GM19438 (cell line): ENCODE data around the gene CRTC1.

Experiments
- ATAC-seq: cut with Tn5 transposase; IDR thresholded peaks from one replicate; pipeline ENCODE4 v1.9.1; 2021; ENCODE audit warnings: low read depth; ENCODE audit not compliant: unreplicated experiment

CRTC1 gene

DNA sequence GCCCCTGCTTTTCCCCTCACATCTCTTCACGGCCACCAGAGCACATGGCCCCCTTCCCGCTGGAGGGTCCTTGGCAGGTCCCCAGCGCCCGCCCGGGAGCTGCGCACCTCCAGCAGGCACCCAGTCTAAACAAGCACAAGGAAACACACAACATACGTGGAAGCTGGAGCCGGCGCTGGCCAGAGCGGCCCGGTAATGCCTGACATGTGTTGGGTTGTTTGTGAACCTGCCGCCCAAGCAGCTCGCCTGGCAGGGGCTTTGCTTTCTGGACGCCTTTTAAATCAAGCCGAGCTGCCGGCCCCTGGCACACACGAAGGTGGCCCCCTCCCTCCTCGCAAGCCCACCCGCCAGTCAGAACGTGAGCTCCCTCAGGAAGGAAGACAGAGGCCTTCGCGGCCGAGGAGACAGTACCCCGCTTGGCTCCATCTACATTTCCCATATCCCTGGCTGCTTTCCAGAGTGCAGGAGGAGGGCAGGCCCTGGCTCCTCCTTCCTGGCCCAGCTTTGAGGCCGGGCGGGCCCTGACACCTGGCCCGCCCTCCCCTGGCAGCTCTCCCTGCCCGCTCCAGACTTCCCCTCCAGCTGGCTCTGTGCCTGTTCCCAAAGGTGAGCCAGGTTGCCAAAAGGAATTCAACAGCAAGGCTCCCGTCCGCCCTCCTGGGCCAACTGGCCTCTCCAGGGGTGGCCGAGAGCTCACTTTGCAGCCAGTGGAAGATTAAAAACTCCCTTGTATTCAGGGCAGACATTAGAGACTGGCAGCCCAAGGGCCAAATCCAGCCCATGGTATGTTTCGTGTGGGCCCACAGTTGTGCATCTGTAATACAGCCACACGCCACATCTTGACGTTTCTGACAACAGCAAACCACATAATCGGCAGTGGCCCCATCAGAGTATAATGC, 78.9 kb downstream of the CRTC1 start:
- no peak for ATAC-seq

DNA sequence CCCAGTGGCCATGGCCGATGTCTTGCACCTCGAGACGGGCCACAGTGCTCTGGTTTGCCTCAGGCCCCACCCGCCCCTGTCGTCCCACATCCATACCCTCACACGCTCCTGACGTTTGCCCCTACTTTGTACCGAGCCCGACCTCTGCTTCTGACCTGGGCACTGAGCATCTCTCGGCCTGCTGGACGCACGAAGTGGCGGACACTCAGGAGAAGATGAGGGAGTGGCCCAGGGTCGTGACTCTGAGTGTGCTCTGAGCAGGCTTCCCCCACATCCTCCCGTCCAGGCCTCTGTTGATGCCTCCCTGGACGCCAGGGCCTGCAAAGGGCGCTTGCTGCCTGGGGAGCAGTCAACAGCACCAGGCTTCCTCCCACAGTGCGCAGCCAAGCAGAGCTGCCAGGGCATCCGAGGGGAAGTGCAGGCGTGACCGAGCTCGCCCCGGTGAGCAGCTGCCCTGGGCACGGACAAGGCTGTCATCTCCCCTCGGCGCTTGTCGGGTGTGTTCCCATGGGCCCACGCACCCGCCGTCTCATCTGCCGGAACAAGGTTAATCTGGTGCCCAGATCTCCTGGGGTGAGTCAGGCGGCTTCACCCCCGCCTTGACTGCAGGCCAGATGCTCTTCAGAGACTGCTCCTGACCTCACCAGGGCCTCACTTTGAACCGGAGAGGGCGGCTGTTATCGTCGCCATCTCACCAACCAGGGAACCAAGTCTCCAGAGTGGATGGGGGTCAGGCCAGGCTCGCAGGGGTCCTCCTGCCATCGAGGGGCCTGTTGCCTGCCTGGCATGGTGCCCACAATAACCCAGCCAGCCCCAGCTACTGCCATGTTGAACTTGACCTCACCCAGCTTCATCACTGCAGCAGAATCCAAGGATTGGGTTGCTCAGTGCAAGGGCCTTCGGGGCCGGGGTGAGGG, 80.5 kb downstream of the CRTC1 start:
- no peak for ATAC-seq

DNA sequence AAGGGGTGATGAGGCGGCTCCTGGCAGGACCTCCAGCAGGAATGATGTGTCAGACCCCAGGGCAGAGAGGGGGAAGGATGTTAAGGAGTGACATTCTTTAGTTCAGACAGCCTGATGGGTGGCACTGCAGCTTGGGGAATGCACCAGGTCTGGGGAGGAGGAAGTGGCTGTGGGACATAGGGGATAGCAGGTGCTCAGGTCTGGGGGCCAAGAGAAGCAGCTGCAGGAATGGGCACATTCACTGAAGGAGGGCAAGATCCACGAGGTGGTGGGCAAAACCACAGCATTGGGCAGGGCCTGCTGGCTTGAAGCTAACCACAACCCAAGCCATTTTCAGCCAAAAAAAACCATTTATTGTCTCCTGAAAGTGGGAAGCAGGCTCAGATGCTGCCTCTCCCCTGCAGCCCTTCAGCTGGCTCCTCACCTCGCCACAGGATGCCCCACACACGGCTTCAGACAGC, 81.1 kb downstream of the CRTC1 start:
- no peak for ATAC-seq

DNA sequence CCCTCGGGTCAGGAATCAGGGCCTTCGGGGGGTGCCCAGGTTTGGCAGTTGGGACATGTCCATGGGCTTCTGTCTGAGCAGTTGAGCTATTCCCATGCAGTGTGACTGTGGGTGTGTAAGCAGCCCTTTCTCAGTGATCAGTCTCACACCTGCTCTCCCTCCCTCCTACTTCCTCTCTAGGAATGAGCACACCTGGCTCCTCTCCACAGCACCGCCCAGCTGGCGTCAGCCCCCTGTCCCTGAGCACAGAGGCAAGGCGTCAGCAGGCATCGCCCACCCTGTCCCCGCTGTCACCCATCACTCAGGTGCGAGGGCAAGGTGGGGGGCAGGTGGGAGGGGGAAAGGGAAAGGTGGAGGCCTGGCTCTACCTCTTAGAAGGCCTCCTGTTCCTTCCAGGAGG, 81.7 kb downstream of the CRTC1 start:
- ATAC-seq: no peak

DNA sequence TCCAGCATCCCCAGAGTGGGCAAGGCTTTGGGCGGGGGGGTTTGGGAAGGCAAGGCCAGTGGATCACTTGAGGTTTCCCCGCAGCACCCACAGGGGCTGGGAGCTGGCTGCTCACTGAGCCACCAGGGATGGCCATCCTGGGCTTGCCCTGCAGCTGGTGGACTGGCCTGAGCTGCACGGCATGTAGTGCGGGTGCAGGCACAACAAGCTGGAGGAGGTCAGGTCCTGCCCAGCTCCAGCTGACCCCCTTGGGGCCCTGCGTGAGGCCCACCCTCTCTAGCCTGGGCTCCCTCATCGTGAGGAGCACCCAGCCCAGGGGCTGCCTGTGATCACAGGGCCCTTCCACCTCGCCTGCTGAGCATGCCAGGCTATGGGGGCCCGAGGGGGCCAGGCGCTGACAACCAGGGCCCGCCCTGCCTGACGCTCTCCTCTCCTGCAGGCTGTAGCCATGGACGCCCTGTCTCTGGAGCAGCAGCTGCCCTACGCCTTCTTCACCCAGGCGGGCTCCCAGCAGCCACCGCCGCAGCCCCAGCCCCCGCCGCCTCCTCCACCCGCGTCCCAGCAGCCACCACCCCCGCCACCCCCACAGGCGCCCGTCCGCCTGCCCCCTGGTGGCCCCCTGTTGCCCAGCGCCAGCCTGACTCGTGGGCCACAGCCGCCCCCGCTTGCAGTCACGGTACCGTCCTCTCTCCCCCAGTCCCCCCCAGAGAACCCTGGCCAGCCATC, 84.7 kb downstream of the CRTC1 start:
- no peak for ATAC-seq

DNA sequence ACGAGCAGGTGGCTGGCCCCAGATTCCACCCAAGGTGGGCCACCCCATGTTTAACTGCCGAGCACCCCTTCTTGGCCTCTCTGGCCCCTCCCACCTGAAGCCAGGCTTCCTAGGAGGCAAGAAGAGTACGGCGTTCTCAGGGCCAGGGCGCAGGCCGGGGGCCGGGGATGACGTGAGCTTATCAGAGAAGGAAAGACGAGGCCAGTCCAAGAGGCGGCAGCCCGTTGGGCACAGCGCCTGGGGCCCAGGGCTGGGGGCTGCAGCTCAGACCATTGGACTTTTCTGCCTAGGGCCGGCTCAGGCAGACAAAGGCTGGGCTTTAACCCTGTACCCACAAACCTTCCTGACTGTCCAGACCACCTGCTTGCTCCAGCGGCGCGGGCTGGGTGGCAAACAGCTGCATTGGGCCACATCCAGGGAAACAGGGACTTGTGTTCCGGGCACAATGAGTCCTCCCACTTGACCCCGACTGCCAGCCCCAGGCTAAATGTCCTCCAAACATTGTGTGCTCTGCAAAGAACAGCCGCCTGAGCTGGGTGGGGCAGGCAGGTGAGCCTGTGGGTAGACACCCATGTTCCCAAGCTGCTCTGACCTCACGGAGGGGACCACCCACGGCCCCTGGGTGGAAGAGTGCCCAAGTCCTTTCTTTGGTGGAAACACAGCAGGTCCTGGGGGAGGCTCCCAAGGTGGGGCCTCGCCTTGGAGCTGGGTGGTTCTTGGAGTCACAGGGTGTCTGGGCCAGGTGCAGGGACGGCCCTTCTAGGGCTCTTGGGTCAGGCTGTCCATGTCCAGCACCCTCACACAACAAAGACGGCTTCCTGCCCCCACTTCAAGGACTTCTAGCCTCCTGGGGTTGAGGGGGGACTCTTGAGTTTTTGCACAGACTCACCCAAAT, 85.8 kb downstream of the CRTC1 start:
- ATAC-seq: no peak

DNA sequence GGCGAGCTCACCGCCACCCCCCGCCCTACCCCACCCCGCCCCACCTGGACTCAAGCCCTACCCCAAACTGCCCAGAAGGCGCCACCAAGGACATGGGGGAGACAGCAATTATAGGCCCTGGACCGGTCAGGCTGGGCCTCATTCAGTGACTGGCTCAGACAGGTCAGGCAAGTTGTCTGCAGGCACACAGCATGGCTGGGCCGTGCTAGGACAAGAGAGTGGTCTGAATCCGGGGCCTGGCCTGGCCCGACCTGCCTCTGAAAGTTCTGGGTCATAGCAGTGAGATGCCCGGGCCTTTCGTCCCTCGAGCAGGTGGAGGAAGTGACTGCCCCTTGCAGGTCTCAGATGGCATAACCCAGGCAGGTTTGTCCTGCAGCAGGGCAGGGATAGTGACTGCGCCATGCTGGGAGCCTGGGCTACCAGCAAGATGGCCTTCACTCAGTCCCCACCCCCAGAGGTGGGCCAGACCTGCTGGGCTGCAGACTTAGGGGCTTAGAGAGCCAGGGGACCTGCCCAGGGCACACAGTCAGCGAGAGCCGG, 86.6 kb downstream of the CRTC1 start:
- ATAC-seq: no peak

DNA sequence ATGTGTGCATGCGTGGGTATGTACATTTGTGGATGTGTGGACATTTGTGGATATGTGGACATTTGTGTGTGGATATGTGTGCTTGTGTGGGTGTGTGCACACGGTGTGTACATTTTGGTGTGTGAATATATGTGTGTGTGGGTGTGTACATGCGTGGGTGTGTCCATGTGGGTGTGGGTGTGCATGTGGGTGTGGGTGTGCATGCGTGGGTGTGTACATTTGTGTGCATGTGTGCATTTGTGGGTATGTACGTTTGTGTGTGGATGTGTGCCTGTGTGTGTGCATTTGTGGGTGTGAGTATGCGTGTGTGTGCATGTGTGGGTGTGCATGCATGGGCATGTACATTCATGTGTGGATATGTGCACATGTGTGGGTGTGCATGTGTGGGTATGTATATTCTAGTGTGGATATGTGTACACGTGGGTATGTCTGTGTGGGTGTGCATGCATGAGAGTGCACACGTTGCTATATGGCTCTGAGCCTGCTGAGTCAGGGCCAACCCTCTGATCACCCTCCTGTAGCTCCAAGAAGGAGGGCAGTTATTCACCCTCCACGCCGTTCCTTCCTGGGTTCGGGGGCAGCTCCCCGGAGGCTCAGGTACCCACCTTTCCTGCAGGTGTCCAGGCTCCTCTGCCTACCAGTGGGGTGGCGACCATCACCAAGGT, 87.3 kb downstream of the CRTC1 start:
- ATAC-seq: no peak

DNA sequence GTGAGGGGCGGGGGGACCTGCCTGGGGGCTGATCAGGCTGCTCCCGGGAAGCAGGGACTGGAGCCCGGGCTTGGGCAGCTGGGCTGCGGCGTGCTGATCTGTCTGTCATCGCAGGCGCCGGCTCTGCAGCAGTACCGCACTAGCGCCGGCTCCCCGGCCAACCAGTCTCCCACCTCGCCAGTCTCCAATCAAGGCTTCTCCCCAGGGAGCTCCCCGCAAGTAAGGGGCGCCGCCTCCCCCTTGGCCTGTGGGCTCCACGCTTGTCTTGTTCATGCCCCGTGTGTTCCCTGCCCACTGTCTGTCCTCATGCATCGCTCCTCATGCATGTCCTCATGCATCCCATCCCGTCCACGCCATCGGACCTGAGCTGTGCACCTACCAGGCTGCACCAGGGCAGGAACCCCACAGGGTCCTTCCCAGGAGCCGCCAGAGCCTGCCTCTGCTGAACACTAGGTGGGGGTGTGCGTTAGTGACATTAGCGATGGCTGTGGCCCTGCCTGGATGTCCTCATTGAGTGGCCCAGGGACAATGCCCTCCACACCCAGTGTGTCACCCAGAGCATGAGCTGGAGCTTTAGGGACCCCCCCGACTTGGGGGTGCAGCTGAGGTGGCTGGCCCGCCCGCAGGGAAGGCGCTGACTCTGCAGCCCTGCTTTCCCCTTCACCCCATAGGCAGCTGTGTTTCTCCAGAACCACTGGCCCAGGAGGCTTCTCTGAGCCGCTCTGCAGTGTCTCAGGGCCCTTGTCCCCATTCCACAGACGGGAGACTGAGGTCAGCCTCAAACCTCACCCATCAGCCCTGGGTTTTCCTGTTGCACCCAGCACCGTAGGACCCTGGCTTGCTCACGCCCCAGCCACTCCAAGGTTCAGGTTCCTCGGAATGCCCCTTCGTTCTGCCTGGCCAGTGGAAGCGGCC, 88.1 kb downstream of the CRTC1 start:
- ATAC-seq: no peak

DNA sequence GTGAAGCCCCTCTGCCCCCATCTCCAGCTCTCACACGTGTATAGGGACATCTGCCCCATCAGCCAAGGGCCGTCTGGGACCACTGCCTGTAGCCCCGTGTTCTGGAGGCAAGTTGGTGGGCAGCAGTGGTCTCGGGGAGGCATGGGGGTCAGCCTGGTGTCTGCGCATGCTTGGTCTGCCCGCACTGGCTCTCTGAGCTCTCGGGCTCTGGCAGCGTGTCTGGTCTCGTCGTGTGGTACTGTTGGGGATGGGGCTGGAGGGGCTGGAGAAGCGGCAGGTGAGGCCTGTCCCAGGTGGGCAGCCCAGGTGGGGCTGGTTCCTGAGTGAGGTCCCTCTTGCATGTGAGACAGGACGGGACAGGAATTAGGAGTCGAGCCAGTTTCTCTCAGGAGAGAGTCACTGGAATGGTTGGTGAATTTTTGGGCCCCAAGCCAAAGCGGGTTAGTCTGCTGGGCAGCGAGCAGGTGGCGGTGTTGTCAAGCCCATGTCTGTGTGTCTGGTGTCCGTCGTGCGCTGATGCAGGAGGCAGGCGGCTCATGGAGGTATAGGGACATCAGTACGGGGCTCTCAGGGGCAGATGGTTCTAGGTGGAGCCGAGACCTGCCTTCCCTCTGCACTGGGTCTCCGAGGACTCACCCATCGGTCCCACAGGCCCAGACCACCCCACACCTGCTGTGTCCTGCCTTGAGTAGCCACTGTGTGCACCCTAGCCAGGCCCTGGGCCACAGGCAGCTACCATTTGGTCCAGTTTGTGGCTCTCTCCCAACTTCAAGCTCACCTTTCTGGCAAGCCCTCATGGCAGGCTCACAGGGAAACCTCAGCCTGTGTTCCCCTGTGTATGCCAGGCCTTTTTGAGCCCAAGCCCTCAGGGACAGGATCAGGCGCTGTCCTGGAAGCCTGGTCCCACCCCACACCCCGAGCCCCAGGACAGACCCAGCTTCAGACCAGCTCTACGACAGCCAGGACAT, 89.4 kb downstream of the CRTC1 start:
- no peak for ATAC-seq

DNA sequence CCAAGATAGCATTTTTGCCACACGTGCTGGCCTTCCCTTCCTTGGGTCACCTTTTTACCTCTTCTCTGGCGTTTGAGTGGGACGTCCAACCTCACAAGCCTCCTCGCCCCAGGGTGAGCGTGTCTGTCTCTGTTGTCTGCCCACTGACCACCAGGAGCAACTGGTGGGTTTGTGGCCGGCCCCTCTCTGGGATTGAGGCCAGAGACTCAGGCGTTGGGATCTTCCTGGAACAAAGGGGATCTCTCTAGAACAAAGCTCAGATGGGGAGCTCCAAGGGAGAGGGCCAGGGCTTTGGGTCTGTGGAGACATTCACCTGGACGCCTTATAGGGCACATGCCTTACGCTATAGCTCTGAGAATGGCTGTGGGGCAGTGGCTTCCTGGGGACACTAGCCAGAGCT, 90.2 kb downstream of the CRTC1 start:
- no peak for ATAC-seq

DNA sequence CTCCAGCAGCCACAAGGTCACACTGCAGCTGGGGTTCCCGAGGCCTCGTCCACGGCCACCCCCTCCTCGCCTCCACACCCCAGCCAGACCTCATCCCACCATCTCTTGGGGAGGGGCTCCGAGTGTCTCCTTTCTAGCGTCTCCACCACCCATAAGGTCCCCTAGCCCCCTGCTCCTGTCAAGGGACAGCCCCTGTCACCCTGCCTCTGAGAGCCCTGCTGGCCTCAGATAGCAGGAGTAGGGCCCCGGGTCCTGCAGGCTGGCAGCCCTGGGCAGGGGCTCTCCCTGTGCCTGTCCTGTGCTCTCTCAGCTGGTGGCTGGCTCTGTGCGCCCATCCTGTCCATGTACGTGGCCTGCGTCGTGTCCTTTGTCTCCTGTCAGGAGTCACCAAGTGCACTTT, 90.6 kb downstream of the CRTC1 start:
- ATAC-seq: no peak

DNA sequence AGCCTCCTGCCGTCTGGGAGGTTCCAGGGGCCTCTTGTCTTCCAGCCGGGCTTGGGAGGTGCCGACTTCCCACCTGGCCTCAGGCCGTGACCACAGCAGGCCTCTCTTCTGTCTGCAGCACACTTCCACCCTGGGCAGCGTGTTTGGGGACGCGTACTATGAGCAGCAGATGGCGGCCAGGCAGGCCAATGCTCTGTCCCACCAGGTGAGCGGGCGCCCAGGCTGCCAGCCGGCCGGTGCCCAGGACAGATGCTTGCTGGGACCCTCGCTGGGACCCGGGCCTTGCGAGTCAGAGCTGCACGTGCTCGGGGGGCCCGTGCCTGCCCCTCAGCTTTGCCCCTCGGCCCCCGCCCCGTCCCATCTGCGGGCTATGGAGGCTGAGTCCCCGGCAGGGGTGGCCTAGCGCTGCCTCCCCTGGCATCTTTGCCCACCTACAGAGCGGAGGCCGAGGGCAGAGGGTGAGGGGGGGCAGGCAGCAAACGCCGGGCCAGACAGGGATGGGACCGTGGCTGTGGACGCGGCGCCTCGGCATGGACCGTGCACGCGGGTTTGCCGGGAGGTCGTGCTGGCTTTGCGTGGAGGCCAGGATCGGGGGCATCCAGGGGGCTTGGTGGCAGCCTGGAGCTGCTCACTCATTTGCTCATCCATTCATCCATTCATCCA, 91.4 kb downstream of the CRTC1 start:
- no peak for ATAC-seq

DNA sequence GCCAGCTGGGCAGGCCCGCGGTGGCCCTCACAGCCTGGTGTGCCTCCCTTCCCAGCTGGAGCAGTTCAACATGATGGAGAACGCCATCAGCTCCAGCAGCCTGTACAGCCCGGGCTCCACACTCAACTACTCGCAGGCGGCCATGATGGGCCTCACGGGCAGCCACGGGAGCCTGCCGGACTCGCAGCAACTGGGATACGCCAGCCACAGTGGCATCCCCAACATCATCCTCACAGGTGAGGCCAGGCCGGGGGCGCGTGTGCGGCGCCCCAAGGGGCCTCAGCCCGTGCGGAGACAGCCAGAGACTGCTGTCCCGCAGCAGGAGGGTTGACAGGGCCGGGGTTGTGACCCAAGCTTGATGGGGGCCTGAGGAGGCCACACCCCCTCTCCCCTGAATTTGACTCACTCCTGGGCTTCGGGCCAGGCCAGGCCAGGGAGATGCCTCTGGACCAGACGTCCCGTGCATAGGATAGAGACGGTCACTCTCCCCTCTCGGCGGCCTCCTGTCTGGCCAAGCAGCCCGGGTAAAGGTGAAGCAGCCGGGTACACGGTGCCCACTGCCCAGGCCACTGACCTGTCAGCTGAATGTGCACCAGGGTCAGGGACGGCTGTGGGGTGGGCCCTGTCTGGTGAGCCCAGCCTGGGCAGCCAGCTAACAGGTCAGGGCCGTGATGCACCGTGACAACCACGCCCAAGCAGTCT, 92.3 kb downstream of the CRTC1 start:
- no peak for ATAC-seq

DNA sequence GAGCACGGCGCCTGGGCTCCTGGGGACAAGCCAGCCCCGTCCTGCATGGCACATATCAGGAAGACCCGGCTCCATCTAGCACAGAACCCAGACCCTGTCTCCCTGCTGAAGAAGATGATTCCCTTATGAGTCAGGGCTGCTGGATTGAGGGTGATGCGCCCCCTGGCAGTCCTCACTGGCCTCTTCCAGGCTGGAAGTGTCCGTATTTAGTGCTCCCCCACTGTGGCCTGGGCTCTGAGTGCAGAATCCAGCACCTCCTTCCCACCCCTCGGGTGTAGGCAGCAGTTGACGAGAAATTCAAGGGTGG, 92.8 kb downstream of the CRTC1 start:
- ATAC-seq: no peak

DNA sequence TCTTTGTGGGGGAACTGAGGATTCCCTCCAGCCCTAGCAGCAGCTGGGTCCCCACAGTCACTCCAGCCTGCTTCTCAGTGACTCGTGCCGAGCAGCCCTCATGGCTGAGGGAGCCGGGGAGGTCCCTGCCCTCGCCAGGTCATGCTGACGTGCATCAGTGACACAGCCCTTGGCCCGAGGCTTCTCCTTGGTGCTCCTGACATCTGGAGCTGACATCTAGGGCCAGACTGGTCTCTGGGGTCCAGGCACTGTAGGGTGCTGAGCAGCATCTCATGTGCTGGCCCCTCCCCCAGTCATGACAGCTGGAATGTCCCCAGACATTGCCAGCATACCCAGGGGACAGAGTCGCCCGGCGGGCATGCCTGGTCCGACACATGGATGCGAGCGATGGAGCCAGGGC, 93.3 kb downstream of the CRTC1 start:
- no peak for ATAC-seq
